Inflammatory macrophage treated with lipopolysaccharide for 1 hour (primary cell): ENCODE data around the gene HMGB1.

Source experiments
- DNase-seq, 2 donors: peaks; one replicate each; pipeline ENCODE4 v3.0.0-alpha.2; 2020 to 2022

The HMGB1 gene

DNA sequence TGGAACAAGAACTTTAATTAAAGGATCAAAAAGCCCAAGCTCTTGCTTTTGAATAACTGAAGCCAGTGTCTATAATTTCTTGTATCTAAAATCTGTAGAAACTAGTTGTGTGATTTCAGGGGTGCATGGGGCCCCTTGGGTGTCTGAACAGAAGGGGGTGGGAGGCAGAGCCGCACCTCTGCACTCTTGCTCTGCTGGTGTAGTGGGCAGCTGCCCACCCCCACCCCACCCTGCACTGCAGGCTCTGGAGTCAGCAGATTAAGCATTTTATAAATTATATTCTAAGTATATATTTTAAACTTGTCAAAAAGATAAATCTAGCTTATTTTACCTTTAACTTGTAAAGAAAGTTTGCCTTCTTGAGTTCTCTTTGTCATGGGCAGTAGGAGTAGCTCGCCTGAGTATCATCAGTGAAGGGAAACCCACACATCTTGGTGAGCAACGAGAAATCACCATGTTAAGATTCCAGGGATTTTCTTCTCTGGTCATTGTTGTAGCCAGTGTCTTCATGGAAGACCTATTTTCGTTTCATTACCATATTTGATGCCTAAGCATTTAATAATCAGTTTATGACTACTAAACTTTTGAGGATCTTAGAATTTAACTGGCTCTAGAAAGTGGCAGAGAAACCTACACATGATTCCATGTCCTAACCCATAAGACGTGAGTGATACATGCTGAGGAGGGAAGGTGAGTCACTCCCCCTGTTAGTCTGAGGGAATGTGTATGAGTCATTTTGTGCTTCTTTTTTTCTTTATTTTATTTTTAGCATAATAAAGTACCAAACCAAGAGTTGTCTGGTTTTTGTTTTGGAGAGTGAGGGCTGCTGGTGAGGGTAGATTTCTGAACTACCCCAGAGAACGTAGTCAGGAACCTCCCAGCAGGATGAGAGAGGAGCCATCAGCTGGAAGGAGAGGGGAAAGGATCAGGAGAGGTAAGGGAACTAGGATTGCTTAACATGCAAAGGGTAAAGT is 35.7 kb downstream of the HMGB1 start:
- peak; percentile 57 to 81 for DNase-seq

GRCh38 chr13:30429235-30429634 is 36.5 kb downstream of the HMGB1 start:
- no peak for DNase-seq

DNA sequence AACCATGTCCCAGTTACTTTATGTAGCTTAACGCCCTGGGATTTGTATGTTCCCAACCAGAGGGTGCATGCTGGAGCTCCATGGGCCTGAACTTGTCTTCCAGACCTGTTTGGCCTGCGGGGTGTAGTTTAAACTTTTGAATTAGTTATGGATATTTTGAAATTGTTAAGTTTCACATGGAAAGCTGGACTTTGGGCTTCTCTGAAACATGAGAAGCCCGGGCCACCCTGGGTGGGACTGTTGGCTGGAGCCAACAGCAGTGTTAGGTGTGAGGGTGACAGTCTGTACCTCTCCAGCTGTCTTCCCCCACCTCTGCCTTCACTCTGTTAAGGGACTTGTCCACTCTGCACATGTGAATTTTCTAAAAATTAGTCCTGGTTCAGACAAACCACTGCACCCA is 41.8 kb downstream of the HMGB1 start:
- no peak for DNase-seq

GRCh38 chr13:30422054-30422839 is 43.5 kb downstream of the HMGB1 start, which contains the start of gene UBE2L5:
TSS of gene UBE2L5 (plus strand) at chr13:30422493. CDS start at chr13:30427991, 5,498 bp downstream.
- peak; percentile 74 to 84 for DNase-seq

DNA sequence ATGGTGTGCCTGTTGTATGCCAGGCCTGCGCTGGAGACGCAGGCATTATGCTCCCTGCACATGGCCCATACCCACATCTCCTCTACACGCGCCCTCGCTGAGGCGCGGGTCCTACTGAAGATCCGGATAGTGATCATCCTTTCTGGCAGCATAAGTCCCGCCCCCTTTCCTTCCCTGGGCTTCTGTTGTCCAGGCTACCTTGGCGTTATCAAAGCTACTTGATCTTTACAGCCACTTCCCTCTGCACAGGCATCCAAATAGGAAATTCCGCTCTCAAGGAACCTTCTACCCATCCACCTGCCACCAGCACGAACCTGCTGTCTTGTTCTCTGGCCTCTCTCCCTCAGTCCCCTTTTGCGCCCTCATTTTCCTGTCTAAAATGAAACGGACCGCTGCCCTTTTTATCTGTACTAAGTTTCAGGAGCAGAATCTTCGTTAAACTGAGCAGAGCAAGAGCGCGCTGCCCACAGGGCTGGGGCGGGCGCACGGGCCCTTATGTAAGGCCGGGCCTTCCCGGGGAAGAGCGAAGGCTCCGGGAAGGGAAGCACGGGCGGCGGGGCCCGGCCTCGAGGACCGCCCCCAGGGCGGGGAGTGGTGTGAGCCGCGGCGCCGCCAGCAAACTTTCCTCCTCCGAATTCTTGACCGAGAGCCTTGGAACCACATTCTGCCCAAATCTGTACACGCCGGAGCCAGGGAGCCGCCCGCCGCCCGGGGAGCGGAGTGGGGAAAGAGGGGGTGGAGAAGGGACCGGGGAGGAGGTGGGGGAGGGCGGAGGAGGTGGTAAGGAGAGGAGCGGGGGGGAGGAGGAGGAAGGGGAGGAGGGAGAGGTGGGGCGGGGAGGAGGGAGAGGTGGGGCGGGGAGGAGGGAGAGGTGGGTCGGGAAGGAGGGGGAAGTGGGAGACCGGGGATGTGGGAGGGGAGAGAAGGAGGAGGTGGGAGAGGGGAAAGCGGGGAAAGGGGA is 44.4 kb downstream of the HMGB1 start:
- peak; percentile 89 to 92 for DNase-seq

DNA sequence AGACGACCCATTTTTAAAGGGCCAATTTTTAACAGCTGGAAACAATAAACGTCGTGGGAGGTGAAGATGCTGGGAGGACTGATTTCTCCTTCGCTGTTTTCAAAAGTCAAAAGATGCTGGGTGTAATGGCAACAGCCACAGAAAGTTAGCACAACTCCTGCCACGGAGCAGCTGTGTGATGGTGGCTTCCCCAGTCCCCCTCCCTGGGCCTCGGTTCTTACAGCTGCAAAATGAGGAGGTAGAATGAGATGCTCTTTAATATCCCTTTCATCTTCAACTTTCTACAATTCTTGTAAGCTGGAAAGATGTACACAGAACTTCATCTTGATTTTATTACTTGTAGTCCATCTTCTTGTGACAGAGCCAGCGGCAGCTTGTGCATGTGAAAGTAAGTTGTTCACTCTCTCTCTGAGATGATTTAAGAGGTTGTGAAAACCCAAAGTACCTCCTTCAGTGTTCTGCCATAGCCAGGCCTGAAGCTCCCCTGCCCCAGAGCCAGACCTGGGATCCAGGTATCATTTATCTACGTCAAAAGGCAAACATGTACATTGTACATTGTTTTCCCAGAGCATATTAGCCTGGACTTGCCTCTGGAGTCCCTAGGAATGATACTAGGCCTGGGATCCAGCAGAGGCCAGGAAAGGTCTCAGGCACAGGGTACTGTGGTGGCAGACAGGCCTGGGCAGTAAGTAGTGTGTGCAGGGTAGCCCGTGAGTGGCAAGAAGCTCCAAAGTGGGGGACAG is 46.8 kb downstream of the HMGB1 start:
- no peak for DNase-seq

GRCh38 chr13:30418075-30418716 is 47.5 kb downstream of the HMGB1 start:
- no peak for DNase-seq

DNA sequence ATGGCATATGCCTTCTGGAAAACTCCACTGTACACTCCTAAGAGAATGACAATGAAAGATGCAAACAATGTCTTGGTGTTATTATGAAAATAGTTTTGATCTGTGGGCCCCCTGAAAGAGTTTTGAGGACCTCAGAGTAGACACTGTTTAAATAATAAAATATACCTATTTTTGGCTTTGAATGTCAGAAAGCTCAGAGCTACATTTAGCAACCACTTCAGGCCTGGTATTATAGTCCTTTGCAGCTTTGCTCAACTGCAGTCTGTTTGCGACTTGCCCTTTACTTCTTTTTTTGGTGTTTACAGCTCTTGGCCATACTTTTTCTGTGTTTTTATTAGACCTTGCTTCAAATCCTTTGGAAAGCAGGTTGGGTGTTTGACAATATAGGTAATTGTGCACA is 49.3 kb downstream of the HMGB1 start:
- DNase-seq = no peak

DNA sequence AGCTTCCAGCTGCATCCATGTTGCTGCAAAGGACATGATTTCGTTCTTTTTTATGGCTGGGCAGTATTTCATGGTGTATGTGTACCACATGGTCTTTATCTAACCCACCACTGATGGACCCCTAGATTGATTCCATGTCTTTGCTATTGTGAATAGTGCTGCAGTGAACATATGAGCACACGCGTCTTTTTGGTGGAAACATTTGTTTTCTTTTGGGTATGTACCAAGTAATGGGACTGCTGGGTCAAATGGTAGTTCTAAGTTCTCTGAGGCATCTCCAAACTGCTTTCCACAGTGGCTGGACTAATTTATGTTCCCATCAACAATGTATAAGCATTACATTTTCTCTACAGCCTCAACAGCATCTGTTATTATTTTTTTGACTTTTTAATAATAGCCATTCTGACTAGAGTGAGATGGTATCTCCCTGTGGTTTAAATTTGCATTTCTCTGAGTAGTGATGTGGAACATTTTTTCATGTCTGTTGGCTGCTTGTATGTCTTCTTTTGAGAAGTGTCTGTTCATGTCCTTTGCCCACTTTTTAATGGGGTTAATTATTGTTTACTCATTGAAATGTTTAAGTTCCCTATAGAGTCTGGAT is 50.2 kb downstream of the HMGB1 start:
- no peak for DNase-seq

GRCh38 chr13:30413842-30414241 is 51.9 kb downstream of the HMGB1 start:
- peak in 1 of 2 donors; percentile 25 for DNase-seq

GRCh38 chr13:30412346-30412745 is 53.4 kb downstream of the HMGB1 start:
- peak in 1 of 2 donors; percentile 53 for DNase-seq

DNA sequence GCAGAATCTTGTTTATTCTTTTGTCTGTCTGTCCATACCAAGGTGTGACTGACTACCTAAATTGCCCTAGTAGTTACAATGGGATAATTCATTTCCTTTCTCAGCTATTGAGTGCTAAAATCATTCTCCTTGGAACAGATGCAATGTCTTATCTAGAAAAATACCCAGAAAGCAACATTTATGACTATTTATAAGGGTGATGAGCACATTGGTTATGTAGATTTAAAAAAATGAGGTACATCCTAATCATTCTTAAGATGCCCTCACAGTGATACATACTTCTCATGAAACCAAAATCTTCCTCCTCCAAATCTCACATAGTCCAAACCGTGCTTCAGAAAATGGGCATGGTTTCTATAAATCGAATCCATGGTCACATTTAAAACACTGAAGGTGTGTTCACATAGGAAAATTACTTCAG is 55.0 kb downstream of the HMGB1 start:
- DNase-seq = no peak

- DNase-seq = peak in 1 of 2 donors; percentile 24
These were observed 55.6 kb downstream of the HMGB1 start for GRCh38 chr13:30409886-30410704.

DNA sequence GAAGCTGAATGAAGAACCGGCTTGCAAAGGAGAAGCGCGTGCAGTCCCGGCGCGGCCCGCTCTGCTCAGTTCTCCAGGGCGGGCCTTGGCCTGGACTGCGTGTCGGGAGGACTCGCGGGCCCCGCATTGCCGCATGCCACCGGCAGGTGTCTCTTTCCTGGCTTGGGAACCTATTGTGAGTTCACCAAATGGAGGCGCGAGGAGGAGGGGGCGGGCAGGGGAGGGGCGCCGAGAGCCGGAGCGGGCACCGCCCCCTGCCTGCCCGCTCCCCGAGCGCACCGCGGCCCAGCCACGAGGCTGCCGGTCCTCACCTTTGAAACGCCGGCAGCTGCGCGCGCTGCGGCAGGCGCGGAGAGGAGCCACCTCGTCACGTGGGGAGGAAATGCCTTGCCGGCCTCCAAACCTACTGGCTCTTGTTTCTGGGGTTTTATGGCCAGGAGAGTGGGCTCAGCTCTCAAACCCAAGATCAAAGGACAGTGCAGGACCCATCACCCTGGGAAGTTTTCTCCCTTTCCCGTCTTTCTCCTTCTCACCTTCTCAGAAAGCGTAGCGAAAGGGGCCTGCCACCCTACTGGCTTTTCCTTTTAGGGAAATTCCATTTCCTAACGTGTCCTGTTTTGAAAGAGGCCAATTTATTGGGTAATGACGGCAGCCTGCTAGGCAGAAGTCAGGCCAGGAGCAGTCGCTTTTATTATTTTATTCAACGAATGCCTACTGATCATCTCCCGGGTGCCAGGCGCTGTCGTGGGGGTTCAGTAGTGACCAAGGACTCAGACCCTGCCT is 57.2 kb downstream of the HMGB1 start:
- DNase-seq = peak; percentile 86 to 95

- DNase-seq = no peak
These were observed 58.8 kb downstream of the HMGB1 start for GRCh38 chr13:30406779-30407416.
